Adipose tissue (tissue), 3 donors: ENCODE data around the gene ERVH48-1. TPM values are rescaled to one million over a fixed set of nuclear protein-coding genes. Genes with fewer than 3 reads are reported as not detected.
"Not testable (repeated sequence)": the region's sequence is repeated elsewhere in the genome, so short reads cannot be mapped to it uniquely, and the experiment has no call there.

Source experiments
- H3K27ac ChIP-seq: one replicate; pipeline ENCODE4 v1.5.1; 2013; ENCODE audit warnings: low read depth, low read length
- WGBS, 3 donors: extraction: QIAGEN DNeasy Blood & Tissue Kit; methylation state at CpG; one replicate each; pipeline ENCODE4 v1.1.7; 2013; 5-methylcytosine and 5-hydroxymethylcytosine counted together
- polyA plus RNA-seq, 3 donors: library from polyadenylated mRNA; stranded (reverse); fragments of 200-250 nt; gene quantifications; one replicate each; pipeline ENCODE4 v1.2.3, GENCODE V29; 2013
- donor health status: healthy with polysubstance abuse.
- donor health status: Bipolar disorder and iron deficiency.
- donor health status: healthy.

Gene ERVH48-1
- polyA plus RNA-seq, 3 donors: 0.06 TPM; not detected in 2

- 85 to 91% (median 89%) methylated on average over 18 of the region's 18 CpGs for WGBS, 3 donors
- no peak overlapping the region for H3K27ac ChIP-seq
Measured at GRCh38 chr21:42922918-42923317, 2.5 kb downstream of the ERVH48-1 start.

- H3K27ac ChIP-seq: no peak overlapping the region
- WGBS, 3 donors: 83 to 86% (median 85%) methylated on average over 4 of the region's 4 CpGs
Measured at GRCh38 chr21:42921927-42922326, 3.5 kb downstream of the ERVH48-1 start.

DNA sequence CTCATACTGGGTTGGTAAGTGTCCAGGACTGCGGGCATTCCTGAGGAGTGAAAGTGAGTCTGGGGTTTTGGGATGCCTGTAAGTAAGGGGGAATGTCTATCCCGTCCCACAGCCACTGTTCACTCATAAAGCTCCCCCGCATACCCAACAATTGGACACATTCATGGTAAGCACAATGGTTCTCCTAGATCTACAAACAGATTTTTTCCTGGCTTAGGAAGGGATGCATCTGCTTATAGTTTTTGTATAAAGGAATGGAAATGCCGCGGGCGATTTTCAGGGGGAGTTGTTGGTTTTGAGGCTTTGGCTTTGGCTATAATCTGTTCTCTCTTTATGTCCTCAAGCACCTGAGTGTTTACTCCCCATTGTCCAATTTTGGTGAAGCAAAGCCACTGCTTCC is 7.1 kb downstream of the ERVH48-1 start:
- 94 to 97% (median 96%) methylated on average over 6 of the region's 6 CpGs for WGBS, 3 donors
- H3K27ac ChIP-seq: no peak overlapping the region

DNA sequence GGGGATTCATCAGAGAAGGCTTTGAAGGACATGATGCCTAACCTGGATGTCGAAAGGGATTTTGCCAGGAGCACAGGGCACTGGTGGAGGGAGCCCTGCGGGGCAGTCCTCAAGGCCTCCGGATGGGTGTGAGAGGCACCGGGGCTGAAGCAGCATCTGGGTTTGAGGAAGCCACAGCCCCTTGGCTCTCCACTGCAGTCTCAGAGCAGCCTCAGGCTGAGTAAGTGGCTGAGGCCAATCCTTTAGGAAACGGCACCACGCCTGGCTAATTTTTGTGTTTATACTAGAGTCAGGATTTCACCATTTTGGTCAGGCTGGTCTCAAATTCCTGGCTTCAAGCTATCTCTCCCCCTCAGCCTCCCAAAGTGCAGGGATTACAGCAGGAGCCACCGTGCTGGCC is 12.0 kb downstream of the ERVH48-1 start:
- H3K27ac ChIP-seq: no peak overlapping the region
- 69 to 83% (median 78%) methylated on average over 7 of the region's 7 CpGs for WGBS, 3 donors

- 91 to 97% (median 96%) methylated on average over 6 of the region's 6 CpGs for WGBS, 3 donors
Measured at GRCh38 chr21:42911920-42912319, 13.5 kb downstream of the ERVH48-1 start.

DNA sequence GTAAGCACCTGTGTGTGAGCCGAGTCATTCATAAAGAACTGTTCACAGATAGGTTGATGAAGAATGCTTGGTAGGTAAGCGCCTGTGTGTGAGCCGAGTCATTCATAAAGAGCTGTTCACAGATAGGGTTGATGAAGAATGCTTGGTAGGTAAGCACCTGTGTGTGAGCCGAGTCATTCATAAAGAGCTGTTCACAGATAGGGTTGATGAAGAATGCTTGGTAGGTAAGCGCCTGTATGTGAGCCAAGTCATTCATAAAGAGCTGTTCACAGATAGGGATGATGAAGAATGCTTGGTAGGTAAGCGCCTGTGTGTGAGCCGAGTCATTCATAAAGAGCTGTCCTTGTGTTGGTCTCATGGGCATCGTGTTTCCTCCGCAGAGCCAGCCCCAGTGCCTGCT is 16.9 kb downstream of the ERVH48-1 start:
- WGBS, 3 donors: 90 to 96% (median 94%) methylated on average over 9 of the region's 9 CpGs
- not testable (repeated sequence) for H3K27ac ChIP-seq

More at GRCh38 chr21:42911920-42912319, 13.5 kb downstream of the ERVH48-1 start:
- not testable (repeated sequence) for H3K27ac ChIP-seq

GRCh38 chr21:42906233-42906632 is 19.2 kb downstream of the ERVH48-1 start:
- 96 to 97% (median 96%) methylated on average over 16 of the region's 16 CpGs for WGBS, 3 donors
- H3K27ac ChIP-seq: no peak overlapping the region

- no peak overlapping the region for H3K27ac ChIP-seq
- WGBS, 3 donors: 95 to 99% (median 96%) methylated on average over 8 of the region's 8 CpGs
Measured at GRCh38 chr21:42905195-42905594, 20.2 kb downstream of the ERVH48-1 start.

GRCh38 chr21:42903817-42904216 is 21.6 kb downstream of the ERVH48-1 start:
- 94 to 99% (median 97%) methylated on average over 11 of the region's 11 CpGs for WGBS, 3 donors

DNA sequence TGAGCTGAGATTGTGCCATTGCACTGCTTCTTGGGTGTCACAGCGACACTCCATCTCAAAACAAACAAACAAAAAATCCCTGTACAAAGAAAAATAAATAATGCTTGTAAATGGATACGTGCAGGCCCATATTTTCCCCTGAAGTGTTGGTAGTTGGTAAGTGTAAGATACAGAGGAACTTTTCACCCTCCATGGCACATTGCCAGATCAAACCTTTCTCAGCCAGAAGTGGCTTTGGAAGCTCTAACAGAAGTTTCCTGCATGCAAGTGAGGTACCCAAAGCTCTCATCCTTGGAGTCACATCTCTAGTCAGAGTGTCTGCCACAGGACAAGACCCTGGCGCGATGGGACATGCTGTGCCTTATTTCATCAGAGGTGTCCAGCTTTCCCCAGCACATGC is 25.0 kb downstream of the ERVH48-1 start:
- WGBS, 3 donors: 77 to 90% (median 85%) methylated on average over 4 of the region's 4 CpGs
- no peak overlapping the region for H3K27ac ChIP-seq

More at GRCh38 chr21:42903817-42904216, 21.6 kb downstream of the ERVH48-1 start:
- no peak overlapping the region for H3K27ac ChIP-seq

DNA sequence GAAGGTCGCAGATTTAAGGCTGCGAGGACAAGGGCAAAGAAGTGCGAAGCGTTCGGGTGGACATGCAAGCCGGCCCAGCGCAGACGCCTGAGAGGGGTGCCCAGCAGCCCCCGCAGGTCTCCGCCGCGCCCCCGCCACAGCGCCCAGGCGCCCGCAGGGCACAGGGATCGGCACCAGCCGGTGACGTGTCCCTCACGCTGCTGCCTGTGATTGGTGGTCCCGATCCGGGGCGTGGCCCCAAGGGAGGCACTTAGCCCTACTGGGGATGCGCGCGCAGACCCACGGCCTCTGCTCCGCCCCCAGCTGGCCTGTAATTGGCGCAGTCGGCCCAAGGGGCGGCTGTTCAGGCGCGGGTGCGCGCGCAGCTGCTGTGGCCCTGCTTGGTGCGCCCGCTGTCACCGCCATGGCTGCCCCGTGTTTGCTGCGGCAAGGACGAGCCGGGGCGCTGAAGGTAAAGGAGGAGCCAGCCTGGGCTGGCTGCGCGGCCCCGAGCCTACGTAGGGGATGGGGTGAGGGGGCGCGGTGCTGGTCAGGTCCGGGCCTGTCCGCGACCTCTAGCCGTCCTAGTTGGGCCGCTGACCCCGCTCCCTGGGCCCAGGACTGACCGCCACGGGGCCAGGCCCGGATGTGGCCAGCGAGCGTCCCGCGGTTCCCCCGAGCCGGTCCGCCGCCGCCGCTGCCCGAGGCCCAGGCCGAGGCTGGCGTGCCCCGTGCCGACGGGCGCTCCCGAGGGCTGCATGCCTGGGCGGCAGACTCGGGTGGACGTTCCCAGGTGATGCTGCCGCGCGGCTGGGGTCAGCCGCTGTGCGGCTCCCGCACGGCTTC is 32.3 kb downstream of the ERVH48-1 start, which contains the start of gene NDUFV3:
TSS of gene NDUFV3 (plus strand) at position 379 of the 825 bp plus-strand sequence. CDS start at position 404, 25 bp downstream.
- H3K27ac ChIP-seq: peak within 1 kb of the TSS; percentile 95
- 0 to 1% (median 0%) methylated on average over 67 to 87 of the region's 87 CpGs for WGBS, 3 donors

DNA sequence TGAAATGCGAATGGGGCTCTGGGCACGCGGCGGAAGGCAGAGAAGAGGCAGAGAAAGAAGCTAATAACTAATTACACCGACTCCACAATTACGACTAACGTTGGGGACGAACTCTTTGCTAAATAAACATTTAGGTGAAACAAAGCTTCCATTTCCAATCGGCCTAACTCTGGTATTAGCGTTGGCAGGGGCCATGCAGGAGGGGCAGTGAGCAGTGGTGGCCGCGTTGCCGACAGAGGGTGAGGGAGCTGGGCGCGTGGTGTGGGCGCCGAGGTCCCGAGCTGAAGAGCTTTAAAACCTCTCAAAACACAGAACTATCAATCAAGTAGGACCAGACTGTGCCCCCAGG is 32.9 kb downstream of the ERVH48-1 start:
- H3K27ac ChIP-seq: no peak overlapping the region
- 9 to 17% (median 16%) methylated on average over 18 of the region's 18 CpGs for WGBS, 3 donors

DNA sequence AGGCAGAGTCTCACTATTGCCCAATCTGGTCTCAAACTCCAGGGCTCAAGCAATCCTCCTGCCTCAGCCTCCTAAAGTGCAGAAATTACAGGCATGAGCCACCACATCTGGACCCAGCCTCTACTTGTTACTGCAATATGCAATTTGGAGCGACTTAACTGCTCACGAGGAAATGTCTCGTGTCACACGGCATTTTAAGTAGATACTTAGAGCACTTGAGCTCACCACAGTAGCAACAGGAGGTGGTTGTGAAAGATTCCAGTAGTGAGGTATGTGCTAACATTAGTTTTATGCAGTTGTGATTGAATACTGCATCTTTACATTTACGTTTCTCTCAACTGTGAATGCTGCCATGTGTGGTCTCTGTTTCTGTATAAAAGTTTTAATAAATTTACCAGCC is 38.1 kb downstream of the ERVH48-1 start:
- 70 to 95% (median 79%) methylated on average over 5 of the region's 5 CpGs for WGBS, 3 donors

DNA sequence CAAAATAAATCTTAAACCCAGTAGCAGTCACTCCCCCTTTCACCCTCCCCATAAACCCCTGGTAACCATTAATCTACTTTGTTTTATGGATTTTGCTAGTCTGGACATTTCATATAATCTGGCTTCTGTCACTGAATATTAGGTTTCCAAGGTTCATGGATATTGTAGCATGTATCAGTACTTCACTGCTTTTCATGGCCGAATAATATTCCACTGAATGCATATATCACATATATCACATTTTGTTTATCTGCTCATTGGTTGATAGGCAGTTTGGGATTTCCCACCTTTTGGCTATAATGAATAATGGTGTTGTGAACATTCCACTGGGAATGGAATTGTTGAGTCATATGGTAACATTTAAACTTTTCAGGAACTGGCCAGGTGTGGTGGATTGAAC is 41.5 kb downstream of the ERVH48-1 start:
- H3K27ac ChIP-seq: no peak overlapping the region
- WGBS, 3 donors: 48 to 100% (median 98%) methylated on average over 1 of the region's 1 CpG

More for the DNA sequence above, 38.1 kb downstream of the ERVH48-1 start:
- H3K27ac ChIP-seq: no peak overlapping the region

DNA sequence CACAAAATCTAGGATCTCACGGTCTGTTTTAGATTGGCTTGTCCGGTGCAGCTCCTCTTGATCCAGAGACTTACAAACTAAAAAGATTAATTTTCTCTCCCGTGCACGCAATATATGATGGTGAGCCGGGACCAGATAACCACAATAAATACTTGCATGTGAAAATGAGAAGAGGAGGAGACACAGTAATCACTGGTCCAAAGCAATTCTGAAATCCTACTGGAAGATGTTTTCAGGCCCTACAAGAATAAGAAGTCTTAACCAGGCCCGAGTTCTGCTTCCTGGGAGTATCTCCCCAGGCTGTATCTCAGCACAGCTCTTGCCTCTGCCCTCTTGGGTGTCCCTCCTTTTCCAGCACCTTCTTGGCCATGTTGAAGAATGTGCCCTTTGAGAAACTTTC is 45.1 kb downstream of the ERVH48-1 start:
- 87 to 97% (median 91%) methylated on average over 6 of the region's 6 CpGs for WGBS, 3 donors
- H3K27ac ChIP-seq: no peak overlapping the region

DNA sequence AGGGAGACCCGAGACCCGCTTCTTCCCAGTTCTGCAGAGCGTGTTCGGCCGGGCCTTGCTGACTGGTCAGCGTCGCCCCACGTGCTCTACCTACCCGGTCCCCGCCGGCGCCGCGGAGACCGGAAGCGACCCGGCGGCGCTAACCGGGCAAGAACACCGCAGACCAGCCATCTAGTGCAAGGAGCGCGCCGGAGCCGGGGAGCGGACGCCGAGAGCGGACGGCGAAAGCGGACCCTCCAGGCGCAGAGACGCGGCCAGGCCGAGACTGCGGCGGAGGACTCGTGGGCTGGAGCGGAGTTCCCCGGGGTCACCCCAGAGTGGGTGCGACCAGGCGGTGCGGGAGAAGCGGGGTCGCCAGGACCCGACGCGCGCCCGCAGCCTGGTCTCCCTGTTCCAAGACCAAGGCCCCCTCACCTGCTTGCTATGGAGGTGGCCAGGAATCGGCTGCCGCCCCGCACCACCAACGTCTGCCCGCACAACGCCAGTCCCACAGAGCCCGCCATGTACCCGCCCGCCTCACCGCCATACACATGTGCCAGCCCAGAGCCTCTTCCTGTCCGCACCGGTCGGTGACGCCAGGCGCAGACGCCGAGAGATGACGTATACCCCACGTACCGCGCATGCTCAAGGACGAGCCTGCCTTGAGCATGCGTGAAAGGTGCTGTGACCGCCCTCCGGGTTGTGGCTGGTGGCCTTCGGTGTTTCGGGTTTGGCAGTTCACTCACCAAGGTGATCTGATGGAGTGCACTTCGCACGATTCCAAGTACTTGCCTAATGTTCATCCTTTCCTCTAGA is 46.2 kb downstream of the ERVH48-1 start, which contains the start of gene WDR4:
TSS of gene WDR4 (minus strand) at position 547 of the 795 bp plus-strand sequence. CDS start at position 503, 44 bp downstream.
- WGBS, 3 donors: 0% methylated on average over 75 to 80 of the region's 80 CpGs

DNA sequence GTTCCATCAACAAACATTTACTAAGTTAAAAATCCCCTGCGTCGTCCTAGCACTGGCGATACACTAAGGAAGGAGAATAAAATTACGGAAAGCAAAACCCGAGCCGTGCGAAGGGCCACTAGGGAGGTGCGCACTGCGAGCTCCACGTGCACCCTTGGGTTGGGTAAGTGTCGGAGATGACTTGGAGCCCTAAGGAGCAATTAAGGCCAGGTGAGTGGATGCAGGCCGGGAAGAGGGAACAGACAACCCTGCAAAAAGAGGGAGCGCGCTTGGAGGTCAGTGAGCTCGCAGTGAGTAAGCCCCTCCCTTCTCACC is 46.8 kb downstream of the ERVH48-1 start:
- no peak overlapping the region for H3K27ac ChIP-seq
- 0 to 1% (median 1%) methylated on average over 15 of the region's 15 CpGs for WGBS, 3 donors

More for the DNA sequence above, 46.2 kb downstream of the ERVH48-1 start, which contains the start of gene WDR4:
- peak within 1 kb of the TSS; percentile 23 for H3K27ac ChIP-seq

DNA sequence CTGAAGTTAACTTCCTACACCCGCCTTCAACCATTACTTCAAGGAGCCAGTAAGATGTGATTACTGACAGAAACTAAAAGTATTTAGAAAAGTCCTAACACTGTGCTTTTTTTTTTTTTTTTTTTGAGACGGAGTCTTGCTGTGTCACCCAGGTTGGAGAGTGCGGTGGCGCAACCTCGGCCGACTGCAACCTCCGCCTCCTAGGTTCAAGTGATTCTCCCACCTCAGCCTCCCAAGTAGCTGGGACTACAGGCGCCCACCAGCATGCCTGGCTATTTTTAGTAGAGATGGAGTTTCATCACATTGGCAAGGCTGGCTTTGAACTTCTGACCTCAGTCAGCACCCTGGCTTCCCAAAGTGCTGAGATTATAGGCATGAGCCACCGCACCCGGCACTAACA is 49.6 kb downstream of the ERVH48-1 start:
- WGBS, 3 donors: 86 to 98% (median 90%) methylated on average over 10 of the region's 10 CpGs
- H3K27ac ChIP-seq: not testable (repeated sequence)

GRCh38 chr21:42873096-42873495 is 52.3 kb downstream of the ERVH48-1 start:
- no peak overlapping the region for H3K27ac ChIP-seq
- 84 to 96% (median 96%) methylated on average over 7 of the region's 7 CpGs for WGBS, 3 donors
